SK-N-SH (cell line): ENCODE data around the gene SERPINA6. TPM values are rescaled to one million over a fixed set of nuclear protein-coding genes. Genes with fewer than 3 reads are reported as not detected.

Experiments used
- CTCF ChIA-PET: fragments of 300-600, 350-600 bp; formaldehyde crosslinking; extraction: SDS; loops from one replicate; lab custom pipeline; 2021; lab: Yijun Ruan, JAX
- POLR2A ChIA-PET: fragments of 350-600 bp; sonication (Branson Sonifier 250); formaldehyde crosslinking; extraction: SDS; loops from one replicate; lab custom pipeline; 2020; ENCODE audit warnings: antibody characterized with exemption, inconsistent platforms; lab: Yijun Ruan, JAX
- DNase-seq: peaks from one replicate; pipeline ENCODE4 v3.0.0; 2012
- H2AFZ ChIP-seq: fragments of 200-600 bp; sonication (generic); 2 replicates; pipeline ENCODE4 v1.8.1; 2016; ENCODE audit warnings: antibody characterized with exemption, mild to moderate bottlenecking, low read depth
- H3F3A ChIP-seq: fragments of 200-600 bp; sonication (generic); replicated peaks from 2 replicates; pipeline ENCODE3; 2016; ENCODE audit warnings: antibody characterized with exemption, mild to moderate bottlenecking; ENCODE audit not compliant: insufficient read depth
- H3K27ac ChIP-seq, 2 experiments: fragments of 200-500 bp in 1 of 2; fragments of 200-600 bp in 1 of 2; sonication (Bioruptor generic) in 1 of 2; sonication (generic), shearing (Covaris generic) in 1 of 2; 2 replicates each; pipeline versions ENCODE4 v1.5.1 to v1.6.1; 2014 to 2016; ENCODE audit warnings: low read depth in 2 of 2, inconsistent platforms in 1 of 2, low read length in 1 of 2, mild to moderate bottlenecking in 1 of 2, mixed read lengths in 1 of 2
- H3K27me3 ChIP-seq: fragments of 200-600 bp; sonication (generic), shearing (Covaris generic); 2 replicates; pipeline ENCODE4 v1.6.1; 2016; ENCODE audit warnings: mixed run types; ENCODE audit not compliant: insufficient read depth
- H3K36me3 ChIP-seq, 2 experiments: fragments of 200-500 bp in 1 of 2; fragments of 200-600 bp in 1 of 2; sonication (Bioruptor generic) in 1 of 2; sonication (generic) in 1 of 2; replicated peaks in 1 of 2; 2 replicates each; pipeline versions ENCODE3 to v1.5.1; 2014 to 2016; ENCODE audit warnings: low read length in 1 of 2, mild to moderate bottlenecking in 1 of 2; ENCODE audit not compliant: insufficient read depth in 2 of 2, control insufficient read depth in 1 of 2
- H3K4me1 ChIP-seq, 2 experiments: fragments of 200-500 bp in 1 of 2; fragments of 200-600 bp in 1 of 2; sonication (Bioruptor generic) in 1 of 2; sonication (generic), shearing (Covaris generic) in 1 of 2; 2 replicates each; pipeline versions ENCODE4 v1.5.1 to v1.6.1; 2014 to 2016; ENCODE audit warnings: low read depth in 1 of 2, low read length in 1 of 2, mixed run types in 1 of 2; ENCODE audit not compliant: insufficient read depth in 2 of 2, control insufficient read depth in 1 of 2
- H3K4me2 ChIP-seq: fragments of 200-600 bp; sonication (generic), shearing (Covaris generic); 2 replicates; pipeline ENCODE4 v1.6.1; 2017; ENCODE audit warnings: mixed run types
- H3K4me3 ChIP-seq, 2 experiments: fragments of 200-500 bp in 1 of 2; fragments of 200-600 bp in 1 of 2; sonication (Bioruptor generic) in 1 of 2; sonication (generic), shearing (Covaris generic) in 1 of 2; 2 replicates each; pipeline versions ENCODE4 v1.5.1 to v1.8.1; 2014 to 2016; ENCODE audit warnings: low read depth in 2 of 2, inconsistent platforms in 1 of 2, low read length in 1 of 2, mild to moderate bottlenecking in 1 of 2, mixed read lengths in 1 of 2, moderate library complexity in 1 of 2
- H3K79me2 ChIP-seq: fragments of 200-600 bp; sonication (generic); 2 replicates; pipeline ENCODE4 v1.8.1; 2017; ENCODE audit warnings: mild to moderate bottlenecking; ENCODE audit not compliant: insufficient read depth
- H3K9ac ChIP-seq: fragments of 200-600 bp; sonication (generic); 2 replicates; pipeline ENCODE4 v1.6.1; 2017; ENCODE audit warnings: mixed run types
- H3K9me2 ChIP-seq: fragments of 200-600 bp; sonication (generic); 2 replicates; pipeline ENCODE4 v1.6.1; 2017; ENCODE audit warnings: mixed run types
- H3K9me3 ChIP-seq: fragments of 200-600 bp; sonication (generic); 2 replicates; pipeline ENCODE4 v1.6.1; 2017; ENCODE audit warnings: mixed run types, mild to moderate bottlenecking, moderate library complexity
- H4K20me1 ChIP-seq: fragments of 200-600 bp; sonication (generic); 2 replicates; pipeline ENCODE4 v1.6.1; 2017; ENCODE audit warnings: mild to moderate bottlenecking, mixed run types; ENCODE audit not compliant: insufficient read depth
- CHD2 ChIP-seq: fragments of 150-350 bp; IDR thresholded peaks from 2 replicates; pipeline ENCODE4 v1.6.1; 2018; ENCODE audit warnings: low read length; ENCODE audit not compliant: partially characterized antibody
- ELF1 ChIP-seq: IDR thresholded peaks from 2 replicates; pipeline ENCODE4 v1.4.0; 2012
- EZH2phosphoT487 ChIP-seq: fragments of 200-600 bp; sonication (generic); IDR thresholded peaks from 2 replicates; pipeline ENCODE4 v1.6.1; 2017; ENCODE audit warnings: low read depth, mixed run types, mild to moderate bottlenecking, antibody characterized with exemption, moderate library complexity, borderline replicate concordance
- FOSL2 ChIP-seq: IDR thresholded peaks from 2 replicates; pipeline ENCODE4 v1.4.0; 2012; ENCODE audit warnings: low read depth, mild to moderate bottlenecking, moderate library complexity, borderline replicate concordance
- FOXJ3 ChIP-seq: sonication (generic); formaldehyde crosslinking; IDR thresholded peaks from 2 replicates; pipeline ENCODE4 v1.5.1; 2020; ENCODE audit warnings: mild to moderate bottlenecking, missing genetic modification reagents
- FOXM1 ChIP-seq: IDR thresholded peaks from 2 replicates; pipeline ENCODE4 v1.4.0; 2012; ENCODE audit warnings: low read depth, mild to moderate bottlenecking
- GABPA ChIP-seq: IDR thresholded peaks from 2 replicates; pipeline ENCODE4 v1.4.0; 2012; ENCODE audit warnings: low read depth, mild to moderate bottlenecking
- GATA2 ChIP-seq: sonication (generic); formaldehyde crosslinking; IDR thresholded peaks from 2 replicates; pipeline ENCODE4 v1.5.0; 2020; ENCODE audit warnings: mild to moderate bottlenecking, missing genetic modification reagents
- JUND ChIP-seq: IDR thresholded peaks from 2 replicates; pipeline ENCODE4 v1.4.0; 2012
- MXI1 ChIP-seq: IDR thresholded peaks from 2 replicates; pipeline ENCODE4 v1.6.1; 2012; ENCODE audit warnings: mild to moderate bottlenecking, low read depth, low read length, improper control_type of control experiment
- NFIC ChIP-seq: IDR thresholded peaks from 2 replicates; pipeline ENCODE4 v1.4.0; 2012; ENCODE audit warnings: borderline replicate concordance
- NRF1 ChIP-seq: IDR thresholded peaks from 2 replicates; pipeline ENCODE4 v1.6.1; 2012; ENCODE audit warnings: low read depth, mild to moderate bottlenecking, low read length
- RAD21 ChIP-seq: IDR thresholded peaks from 2 replicates; pipeline ENCODE4 v1.6.1; 2012; ENCODE audit warnings: mild to moderate bottlenecking, low read length
- RCOR1 ChIP-seq: fragments of 150-350 bp; IDR thresholded peaks from 2 replicates; pipeline ENCODE4 v1.6.1; 2017; ENCODE audit warnings: antibody characterized with exemption, low read length
- RFX5 ChIP-seq: IDR thresholded peaks from 2 replicates; pipeline ENCODE4 v1.6.1; 2012; ENCODE audit warnings: mild to moderate bottlenecking, improper control_type of control experiment, low read length
- SIN3A ChIP-seq: IDR thresholded peaks from 2 replicates; pipeline ENCODE4 v1.6.1; 2012; ENCODE audit warnings: low read depth, mild to moderate bottlenecking, low read length, moderate library complexity, borderline replicate concordance
- TCF12 ChIP-seq: IDR thresholded peaks from 2 replicates; pipeline ENCODE4 v1.4.0; 2012
- TEAD4 ChIP-seq: IDR thresholded peaks from 2 replicates; pipeline ENCODE4 v1.4.0; 2012; ENCODE audit warnings: mild to moderate bottlenecking, borderline replicate concordance; ENCODE audit not compliant: insufficient read depth
- YY1 ChIP-seq: IDR thresholded peaks from 2 replicates; pipeline ENCODE4 v1.4.0; 2012; ENCODE audit warnings: low read depth, mild to moderate bottlenecking
- WGBS: methylation state at CpG from one replicate; pipeline ENCODE4 v1.1.6; 2017; ENCODE audit warnings: low lambda C conversion rate; 5-methylcytosine and 5-hydroxymethylcytosine counted together
- polyA plus RNA-seq, 3 experiments: library from polyadenylated mRNA; depleted of rRNA; stranded (reverse); fragments of >200 nt; gene quantifications; 2 replicates each; pipeline ENCODE4 v1.2.3, GENCODE V29; 2012
- TF ChIP-seq, protein P1 (sequence below): fragments of 150-350 bp; IDR thresholded peaks from 2 replicates; pipeline ENCODE4 v1.6.1; 2017; ENCODE audit warnings: antibody characterized with exemption, low read length, low read depth, borderline replicate concordance
- TF ChIP-seq, protein P2 (sequence below): IDR thresholded peaks from 2 replicates; pipeline ENCODE4 v1.4.0; 2012; ENCODE audit warnings: low read depth, borderline replicate concordance
- TF ChIP-seq, protein P3 (sequence below): IDR thresholded peaks from 2 replicates; pipeline ENCODE4 v1.4.0; 2012; ENCODE audit warnings: low read depth

Gene SERPINA6
- polyA plus RNA-seq, 1 of the 3 experiments (the other 2 are of a cell fraction) = 0.46 TPM

DNA sequence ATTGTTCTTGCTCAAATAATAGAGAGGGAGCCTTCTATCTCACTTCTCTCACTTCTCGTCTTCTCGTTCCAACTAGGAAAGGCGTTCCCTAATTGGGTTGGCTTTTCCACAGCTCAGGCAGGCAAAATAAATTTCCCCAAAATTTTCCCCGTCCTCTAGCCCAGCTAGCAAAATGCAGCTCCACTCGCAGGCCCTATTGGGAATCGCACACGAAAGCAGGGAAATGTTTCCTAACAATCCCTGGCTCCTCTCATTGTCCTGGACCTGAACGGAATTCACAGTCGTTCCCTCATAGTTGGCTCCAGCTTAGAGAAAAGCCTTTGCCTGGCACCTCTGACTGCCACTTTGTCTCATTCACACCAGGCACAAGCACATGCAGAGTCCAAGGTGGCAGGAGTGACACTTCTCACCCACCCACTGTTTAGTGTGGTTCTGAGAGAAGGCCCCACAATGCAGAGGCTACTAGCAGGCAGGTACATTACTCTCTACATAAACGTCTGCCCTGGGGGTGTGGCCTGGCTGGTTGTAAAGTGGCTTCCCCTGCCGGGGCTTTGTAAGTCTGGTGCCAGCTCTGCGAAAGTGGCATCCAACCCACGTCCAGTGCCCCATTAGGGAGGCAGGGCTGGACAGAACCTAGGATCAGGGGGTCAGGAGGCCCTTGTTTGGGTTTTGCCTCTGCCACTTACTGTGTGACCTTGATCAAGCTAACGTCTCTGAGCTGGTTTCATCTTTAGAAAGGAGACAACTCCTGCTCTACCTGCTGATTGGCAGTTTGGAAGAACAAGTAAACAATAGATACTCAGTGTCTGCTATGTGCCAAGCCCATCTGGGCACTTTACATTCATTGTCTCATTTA lies 34.3 kb downstream of the SERPINA6 start:
- Histone ChIP-seq H3K9me3 (no peaks in the 10 kb centered on the region), H2AFZ (no peak overlapping the region), H3K9ac (no peak overlapping the region), H3K4me3 (no peak overlapping the region), H3K79me2 (no peaks in the 10 kb centered on the region), H3F3A (peaks cover 9% of the 10 kb centered on the region), H3K4me2 (no peak overlapping the region), H4K20me1 (no peaks in the 10 kb centered on the region), H3K36me3 (no peaks in the 10 kb centered on the region), H3K4me1 (no peaks in the 10 kb centered on the region), H3K9me2 (no peaks in the 10 kb centered on the region), H3K27me3 (no peaks in the 10 kb centered on the region), H3K27ac (no peak overlapping the region)
- ChIA-PET POLR2A (no interaction called here), CTCF (no interaction called here)
- WGBS = 70% methylated on average over 14 of the region's 14 CpGs
- TF ChIP-seq RCOR1 = no peak
- no peak for TF ChIP-seq GATA2
- TF ChIP-seq, protein P1, sequence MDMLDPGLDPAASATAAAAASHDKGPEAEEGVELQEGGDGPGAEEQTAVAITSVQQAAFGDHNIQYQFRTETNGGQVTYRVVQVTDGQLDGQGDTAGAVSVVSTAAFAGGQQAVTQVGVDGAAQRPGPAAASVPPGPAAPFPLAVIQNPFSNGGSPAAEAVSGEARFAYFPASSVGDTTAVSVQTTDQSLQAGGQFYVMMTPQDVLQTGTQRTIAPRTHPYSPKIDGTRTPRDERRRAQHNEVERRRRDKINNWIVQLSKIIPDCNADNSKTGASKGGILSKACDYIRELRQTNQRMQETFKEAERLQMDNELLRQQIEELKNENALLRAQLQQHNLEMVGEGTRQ = no peak
- TF ChIP-seq, protein P2, sequence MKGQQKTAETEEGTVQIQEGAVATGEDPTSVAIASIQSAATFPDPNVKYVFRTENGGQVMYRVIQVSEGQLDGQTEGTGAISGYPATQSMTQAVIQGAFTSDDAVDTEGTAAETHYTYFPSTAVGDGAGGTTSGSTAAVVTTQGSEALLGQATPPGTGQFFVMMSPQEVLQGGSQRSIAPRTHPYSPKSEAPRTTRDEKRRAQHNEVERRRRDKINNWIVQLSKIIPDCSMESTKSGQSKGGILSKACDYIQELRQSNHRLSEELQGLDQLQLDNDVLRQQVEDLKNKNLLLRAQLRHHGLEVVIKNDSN = no peak
- TF ChIP-seq, protein P3, sequence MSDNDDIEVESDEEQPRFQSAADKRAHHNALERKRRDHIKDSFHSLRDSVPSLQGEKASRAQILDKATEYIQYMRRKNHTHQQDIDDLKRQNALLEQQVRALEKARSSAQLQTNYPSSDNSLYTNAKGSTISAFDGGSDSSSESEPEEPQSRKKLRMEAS = no peak
- no peak for TF ChIP-seq RAD21
- no peak for TF ChIP-seq ELF1
- no peak for TF ChIP-seq CHD2
- TF ChIP-seq NRF1 = no peak
- no peak for TF ChIP-seq MXI1
- TF ChIP-seq EZH2phosphoT487 = no peak
- TF ChIP-seq FOXM1 = no peak
- no peak for TF ChIP-seq JUND
- no peak for TF ChIP-seq GABPA
- no peak for TF ChIP-seq FOXJ3 (CRISPR knock-in tag)
- no peak for TF ChIP-seq FOSL2
- no peak for DNase-seq

DNA sequence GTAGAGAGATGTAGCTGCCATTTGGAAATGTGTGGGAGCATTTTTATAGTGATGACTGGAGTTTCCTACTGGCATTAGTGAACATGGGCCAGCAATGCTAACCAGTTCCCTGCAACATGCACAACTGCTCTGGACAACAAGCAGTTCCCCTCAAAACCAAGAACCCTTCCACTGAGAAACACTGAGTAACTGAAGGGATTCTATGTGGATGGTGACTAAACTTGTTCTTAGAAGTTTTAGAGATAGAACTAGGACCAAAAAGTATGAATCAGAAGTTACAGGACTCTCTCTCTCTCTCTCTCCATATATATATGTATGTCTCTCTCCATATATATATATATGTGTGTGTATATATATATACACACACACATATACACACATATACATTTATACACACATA lies 38.0 kb downstream of the SERPINA6 start:
- Histone ChIP-seq H3K36me3 (no peaks in the 10 kb centered on the region), H4K20me1 (no peaks in the 10 kb centered on the region), H3K9me2 (no peaks in the 10 kb centered on the region), H3K4me3 (no peak overlapping the region), H3K27ac (no peak overlapping the region), H3K79me2 (no peaks in the 10 kb centered on the region), H3K4me2 (no peak overlapping the region), H3K9ac (no peak overlapping the region), H3K27me3 (no peaks in the 10 kb centered on the region), H3F3A (peaks cover 11% of the 10 kb centered on the region), H3K4me1 (peaks cover 0 to 4% of the 10 kb centered on the region in 2 experiments; a peak in 1 of 4 replicates), H2AFZ (no peak overlapping the region), H3K9me3 (no peaks in the 10 kb centered on the region)
- ChIA-PET CTCF (no interaction called here), POLR2A (no interaction called here)
- DNase-seq = no peak
- TF ChIP-seq YY1 (no peak), TEAD4 (no peak), FOXM1 (no peak), GABPA (no peak), SIN3A (no peak), RFX5 (no peak), NFIC (no peak), MXI1 (no peak), EZH2phosphoT487 (no peak), NRF1 (no peak), GATA2 (no peak), FOSL2 (no peak), TCF12 (no peak)
- TF ChIP-seq, protein P2 = no peak
- TF ChIP-seq, protein P1 = no peak
- TF ChIP-seq, protein P3 = no peak
